ENCODE data around the gene HM13.

DNA sequence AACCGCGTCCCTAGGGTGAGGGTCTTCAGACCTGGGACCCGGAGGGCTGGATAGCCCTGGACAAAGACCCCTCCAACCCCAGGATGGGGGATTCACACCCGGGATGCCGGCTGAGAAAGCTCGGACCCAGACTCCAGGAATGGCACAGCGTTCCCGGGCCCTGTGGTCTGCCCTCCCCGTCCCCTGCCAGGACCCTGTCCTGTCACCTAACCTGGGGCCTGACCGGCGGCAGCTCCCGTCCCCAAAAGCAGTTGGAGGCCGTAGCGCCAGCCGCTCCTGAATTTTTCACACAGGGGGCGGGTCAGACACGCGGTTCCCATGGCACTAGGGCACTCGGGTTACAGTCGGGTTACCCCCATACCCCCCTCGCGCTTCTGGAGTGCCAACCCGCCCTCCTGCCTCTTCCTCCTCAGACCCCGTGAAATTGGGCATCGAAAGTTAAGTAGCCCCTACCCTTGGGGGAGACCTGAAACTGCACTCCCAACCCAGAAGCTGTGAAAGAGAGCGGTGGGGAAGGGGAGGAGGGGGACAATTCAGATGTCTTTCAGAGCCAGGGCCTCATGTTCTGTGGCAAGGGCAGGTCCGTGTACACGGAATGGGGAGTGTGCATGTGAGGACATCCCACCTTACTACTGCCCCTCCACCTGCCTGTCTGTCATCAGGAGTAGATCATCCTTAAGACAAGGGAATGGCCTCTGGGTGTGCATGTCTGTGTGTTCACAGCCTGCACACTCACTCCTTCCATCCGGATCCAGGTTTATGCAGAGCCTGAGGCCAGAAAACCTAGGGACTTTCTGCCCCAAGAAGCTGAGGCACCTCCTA lies 38.6 kb upstream of the HM13 start:
- TF ChIP-seq, protein P1, sequence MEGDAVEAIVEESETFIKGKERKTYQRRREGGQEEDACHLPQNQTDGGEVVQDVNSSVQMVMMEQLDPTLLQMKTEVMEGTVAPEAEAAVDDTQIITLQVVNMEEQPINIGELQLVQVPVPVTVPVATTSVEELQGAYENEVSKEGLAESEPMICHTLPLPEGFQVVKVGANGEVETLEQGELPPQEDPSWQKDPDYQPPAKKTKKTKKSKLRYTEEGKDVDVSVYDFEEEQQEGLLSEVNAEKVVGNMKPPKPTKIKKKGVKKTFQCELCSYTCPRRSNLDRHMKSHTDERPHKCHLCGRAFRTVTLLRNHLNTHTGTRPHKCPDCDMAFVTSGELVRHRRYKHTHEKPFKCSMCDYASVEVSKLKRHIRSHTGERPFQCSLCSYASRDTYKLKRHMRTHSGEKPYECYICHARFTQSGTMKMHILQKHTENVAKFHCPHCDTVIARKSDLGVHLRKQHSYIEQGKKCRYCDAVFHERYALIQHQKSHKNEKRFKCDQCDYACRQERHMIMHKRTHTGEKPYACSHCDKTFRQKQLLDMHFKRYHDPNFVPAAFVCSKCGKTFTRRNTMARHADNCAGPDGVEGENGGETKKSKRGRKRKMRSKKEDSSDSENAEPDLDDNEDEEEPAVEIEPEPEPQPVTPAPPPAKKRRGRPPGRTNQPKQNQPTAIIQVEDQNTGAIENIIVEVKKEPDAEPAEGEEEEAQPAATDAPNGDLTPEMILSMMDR (conservative IDR thresholded peaks at IDR 0.05; ENCODE audit: low read depth, low read length), result no peak
- TF ChIP-seq, protein P2, sequence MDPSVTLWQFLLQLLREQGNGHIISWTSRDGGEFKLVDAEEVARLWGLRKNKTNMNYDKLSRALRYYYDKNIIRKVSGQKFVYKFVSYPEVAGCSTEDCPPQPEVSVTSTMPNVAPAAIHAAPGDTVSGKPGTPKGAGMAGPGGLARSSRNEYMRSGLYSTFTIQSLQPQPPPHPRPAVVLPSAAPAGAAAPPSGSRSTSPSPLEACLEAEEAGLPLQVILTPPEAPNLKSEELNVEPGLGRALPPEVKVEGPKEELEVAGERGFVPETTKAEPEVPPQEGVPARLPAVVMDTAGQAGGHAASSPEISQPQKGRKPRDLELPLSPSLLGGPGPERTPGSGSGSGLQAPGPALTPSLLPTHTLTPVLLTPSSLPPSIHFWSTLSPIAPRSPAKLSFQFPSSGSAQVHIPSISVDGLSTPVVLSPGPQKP (IDR thresholded peaks at IDR 0.05; ENCODE audit: borderline replicate concordance, low read depth, low read length), result no peak
- TF ChIP-seq RCOR1 (IDR thresholded peaks at IDR 0.05; ENCODE audit: insufficient replicate concordance, low read length) (no peak), RFX5 (IDR thresholded peaks at IDR 0.05; ENCODE audit: low read depth, low read length) (no peak), POLR2A (IDR thresholded peaks at IDR 0.05; ENCODE audit: low read depth, low read length) (no peak)

Measured in IMR-90 (cell line).